H1 (cell line): ENCODE results near the gene POLN.

Experiments
- CBX8 ChIP-seq: fragments of 300-800, 300-1000 bp; sonication (generic); IDR thresholded peaks from 2 replicates; pipeline ENCODE4 v1.7.1; 2016; ENCODE audit warnings: low read depth, low read length, borderline replicate concordance
- HDAC6 ChIP-seq: IDR thresholded peaks from one replicate; pipeline ENCODE4 v1.7.1; 2012; ENCODE audit warnings: low read depth, mild to moderate bottlenecking, inconsistent platforms, low read length, moderate library complexity
- TF ChIP-seq, protein P1 (sequence below), 3 experiments: IDR thresholded peaks; 1 replicate in 2 of 3; 2 replicates in 1 of 3; pipeline versions ENCODE4 v1.5.1 to v1.6.1; 2011; ENCODE audit warnings: low read length in 3 of 3, mild to moderate bottlenecking in 3 of 3, inconsistent platforms in 2 of 3, low read depth in 1 of 3, moderate library complexity in 1 of 3; ENCODE audit not compliant: insufficient read depth in 1 of 3; ENCODE audit errors: control extremely low read depth in 1 of 3

DNA sequence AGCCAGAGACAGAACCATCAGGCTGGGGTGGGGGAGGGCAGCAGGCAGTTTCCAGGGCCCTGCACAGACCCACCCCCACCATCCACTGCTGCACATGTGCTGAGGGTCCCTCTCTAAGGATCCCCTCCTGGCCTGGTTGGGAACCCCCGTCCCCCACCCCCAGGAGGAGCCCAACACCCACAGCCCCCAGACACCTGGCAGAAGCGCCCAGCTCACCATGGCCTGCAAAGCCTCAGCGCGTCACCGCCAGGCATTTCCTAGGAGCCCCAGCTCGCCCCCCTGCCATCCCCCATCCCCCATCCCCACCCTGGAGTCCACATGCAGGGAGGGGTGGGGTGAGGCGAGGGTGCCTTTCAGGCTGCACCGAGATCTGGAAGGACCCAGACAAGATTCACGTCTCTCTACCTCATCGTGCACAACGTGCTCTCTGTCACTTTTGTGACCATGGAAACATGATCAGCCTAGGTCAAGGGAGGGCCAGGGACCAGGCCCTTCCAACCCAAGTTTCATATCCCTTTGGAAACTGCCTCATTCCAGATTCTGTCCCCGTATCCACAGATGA is 10.7 kb upstream of the POLN start:
- no peak for TF ChIP-seq HDAC6
- no peak for TF ChIP-seq CBX8
- TF ChIP-seq, protein P1, sequence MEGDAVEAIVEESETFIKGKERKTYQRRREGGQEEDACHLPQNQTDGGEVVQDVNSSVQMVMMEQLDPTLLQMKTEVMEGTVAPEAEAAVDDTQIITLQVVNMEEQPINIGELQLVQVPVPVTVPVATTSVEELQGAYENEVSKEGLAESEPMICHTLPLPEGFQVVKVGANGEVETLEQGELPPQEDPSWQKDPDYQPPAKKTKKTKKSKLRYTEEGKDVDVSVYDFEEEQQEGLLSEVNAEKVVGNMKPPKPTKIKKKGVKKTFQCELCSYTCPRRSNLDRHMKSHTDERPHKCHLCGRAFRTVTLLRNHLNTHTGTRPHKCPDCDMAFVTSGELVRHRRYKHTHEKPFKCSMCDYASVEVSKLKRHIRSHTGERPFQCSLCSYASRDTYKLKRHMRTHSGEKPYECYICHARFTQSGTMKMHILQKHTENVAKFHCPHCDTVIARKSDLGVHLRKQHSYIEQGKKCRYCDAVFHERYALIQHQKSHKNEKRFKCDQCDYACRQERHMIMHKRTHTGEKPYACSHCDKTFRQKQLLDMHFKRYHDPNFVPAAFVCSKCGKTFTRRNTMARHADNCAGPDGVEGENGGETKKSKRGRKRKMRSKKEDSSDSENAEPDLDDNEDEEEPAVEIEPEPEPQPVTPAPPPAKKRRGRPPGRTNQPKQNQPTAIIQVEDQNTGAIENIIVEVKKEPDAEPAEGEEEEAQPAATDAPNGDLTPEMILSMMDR (IDR thresholded peaks at IDR 0.05; ENCODE audit: control extremely low read depth in 1 of 3, insufficient read depth in 1 of 3, low read depth in 1 of 3, low read length in 3 of 3): no peak
